HuH-7 (cell line): ENCODE data around the gene ZNF568.

ENCODE experiments used
- DNase-seq: peaks from one replicate; pipeline ENCODE4 v3.0.0; 2011; ENCODE audit warnings: low spot score

ZNF568 gene

DNA sequence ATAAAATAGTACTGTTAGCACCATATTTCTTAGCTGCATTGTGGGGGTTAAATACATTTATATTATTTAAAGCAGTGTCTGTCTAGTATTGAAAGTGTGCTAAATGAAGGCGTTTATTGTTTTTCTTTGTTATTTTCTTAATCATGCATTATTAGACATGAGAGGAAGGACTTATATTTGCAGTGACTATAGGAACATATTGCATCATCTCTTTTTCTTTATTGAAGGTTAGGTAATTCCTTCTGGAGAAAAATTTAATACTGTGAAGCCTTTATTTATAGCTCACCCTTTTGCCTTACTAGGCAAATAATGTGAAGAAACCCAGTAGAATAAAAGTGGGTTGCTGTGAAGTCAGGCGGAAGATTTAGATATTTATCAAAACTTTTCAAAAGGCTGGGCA, 83.2 kb downstream of the ZNF568 start:
- no peak for DNase-seq

DNA sequence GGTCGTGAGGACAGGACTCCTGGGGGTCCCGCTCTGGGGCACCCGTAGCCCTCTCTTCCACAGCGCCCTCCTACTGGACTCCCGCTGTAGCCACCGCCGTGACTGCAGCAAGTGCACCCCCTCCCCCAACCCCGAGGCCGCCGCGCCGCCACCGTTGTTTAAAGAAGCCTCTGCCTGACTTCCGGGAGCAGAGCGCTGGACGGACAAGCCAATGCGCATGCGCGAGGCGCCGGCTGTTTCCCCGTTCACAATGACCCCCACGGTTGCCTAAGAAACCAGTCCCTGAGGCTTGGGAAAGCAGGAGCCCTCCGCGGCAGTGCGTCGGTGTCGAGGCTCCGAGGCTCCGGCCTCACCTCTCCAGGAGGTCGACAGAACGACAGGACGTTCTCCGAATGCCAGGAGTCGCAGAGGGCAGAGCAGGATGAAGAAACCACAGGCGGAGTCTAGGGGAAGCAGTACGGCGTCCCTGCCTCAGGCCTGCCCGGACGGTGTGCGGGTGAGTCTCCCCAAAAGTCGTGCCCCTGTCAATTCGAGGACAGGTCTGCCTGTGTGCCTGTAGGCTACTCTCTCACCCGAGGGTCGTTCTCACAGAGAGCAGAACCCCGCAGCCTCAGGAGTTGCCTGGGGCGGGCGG, 91.6 kb downstream of the ZNF568 start:
- DNase-seq = no peak

DNA sequence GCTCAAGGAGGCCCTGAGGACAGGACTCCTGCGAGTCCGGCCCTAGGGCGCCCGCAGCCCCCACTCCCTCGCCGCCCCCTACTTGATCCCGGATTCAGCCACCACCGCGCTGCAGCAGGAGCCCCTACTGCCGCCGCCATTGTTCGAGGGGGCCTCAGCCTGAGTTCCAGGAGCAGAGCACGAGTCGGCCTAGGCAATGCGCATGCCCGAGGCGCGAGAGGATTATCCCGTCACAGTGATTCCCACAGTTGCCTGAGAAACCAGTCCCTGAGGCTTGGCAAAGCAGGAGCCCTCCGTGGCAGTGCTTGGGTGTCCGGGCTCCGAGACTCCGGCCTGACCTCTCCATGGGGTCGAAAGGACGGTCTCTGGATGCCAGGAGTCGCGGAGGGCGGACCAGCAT, 93.7 kb downstream of the ZNF568 start:
- DNase-seq = no peak

DNA sequence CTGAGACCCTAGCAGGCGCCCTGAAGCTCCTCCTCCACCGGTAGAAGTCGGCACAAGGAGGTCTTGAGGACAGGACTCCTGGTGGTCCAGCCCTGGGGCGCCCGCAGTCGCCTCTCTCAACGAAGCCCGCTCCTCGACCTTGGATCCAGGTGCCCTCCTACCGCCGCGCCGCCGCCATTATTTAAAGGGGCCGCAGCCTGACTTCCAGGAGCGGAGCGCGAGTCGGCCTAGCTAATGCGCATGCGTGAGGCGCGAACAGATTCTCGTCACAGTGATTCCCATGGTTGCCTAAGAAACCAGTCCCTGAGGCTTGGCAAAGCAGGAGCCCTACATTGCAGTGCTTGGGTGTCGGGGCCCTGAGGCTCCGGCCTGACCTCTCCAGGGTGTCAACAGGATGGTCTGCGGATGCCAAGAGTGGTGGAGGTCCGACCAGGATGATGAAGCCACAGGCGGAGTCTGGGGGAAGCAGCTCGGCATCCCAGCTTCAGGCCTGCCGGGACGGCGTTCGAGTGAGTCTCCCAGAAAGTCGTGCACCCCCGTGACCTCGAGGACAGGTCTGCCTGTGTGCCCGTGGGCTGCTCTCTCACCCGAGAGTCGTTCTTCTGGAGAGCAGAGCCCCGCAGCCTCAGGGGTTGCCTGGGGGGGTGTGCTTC, 96.1 kb downstream of the ZNF568 start:
- DNase-seq = no peak

- DNase-seq = no peak
Observed at GRCh38 chr19:37014456-37014855, 98.3 kb downstream of the ZNF568 start.

- DNase-seq = no peak
Observed at GRCh38 chr19:37045140-37045539, 129.0 kb downstream of the ZNF568 start.
